HG03457 (cell line): ENCODE results near the gene MRPL19.
A peak's percentile ranks its signal among the peaks of the same experiment; 100 is the strongest.
"Not testable (repeated sequence)": the region's sequence is repeated elsewhere in the genome, so short reads cannot be mapped to it uniquely, and the experiment has no call there.

ENCODE experiments used
- ATAC-seq: cut with Tn5 transposase; IDR thresholded peaks from one replicate; pipeline ENCODE4 v1.9.1; 2021; ENCODE audit warnings: moderate number of reproducible peaks; ENCODE audit not compliant: unreplicated experiment

The MRPL19 gene

GRCh38 chr2:75657798-75658197 is 11.2 kb downstream of the MRPL19 start:
- no peak for ATAC-seq

GRCh38 chr2:75666911-75667310 is 20.3 kb downstream of the MRPL19 start:
- ATAC-seq = no peak

GRCh38 chr2:75667884-75668283 is 21.3 kb downstream of the MRPL19 start:
- no peak for ATAC-seq

GRCh38 chr2:75675423-75675822 is 28.8 kb downstream of the MRPL19 start:
- not testable (repeated sequence) for ATAC-seq

GRCh38 chr2:75675908-75676307 is 29.3 kb downstream of the MRPL19 start:
- no peak for ATAC-seq

GRCh38 chr2:75676464-75676863 is 29.9 kb downstream of the MRPL19 start:
- no peak for ATAC-seq

GRCh38 chr2:75679556-75679955 is 33.0 kb downstream of the MRPL19 start:
- no peak for ATAC-seq

- no peak for ATAC-seq
Measured at GRCh38 chr2:75680402-75680801, 33.8 kb downstream of the MRPL19 start.

- ATAC-seq = not testable (repeated sequence)
Measured at GRCh38 chr2:75683430-75683829, 36.8 kb downstream of the MRPL19 start.

GRCh38 chr2:75688196-75688595 is 41.6 kb downstream of the MRPL19 start:
- ATAC-seq = no peak

- no peak for ATAC-seq
Measured at GRCh38 chr2:75698918-75699317, 52.3 kb downstream of the MRPL19 start.

GRCh38 chr2:75702593-75702992 is 56.0 kb downstream of the MRPL19 start:
- no peak for ATAC-seq

GRCh38 chr2:75703589-75704287 is 57.2 kb downstream of the MRPL19 start:
- ATAC-seq = no peak

- ATAC-seq = no peak
Measured at GRCh38 chr2:75705921-75706320, 59.3 kb downstream of the MRPL19 start.

- ATAC-seq = no peak
Measured at GRCh38 chr2:75707901-75708300, 61.3 kb downstream of the MRPL19 start.

GRCh38 chr2:75709297-75709696 is 62.7 kb downstream of the MRPL19 start:
- ATAC-seq = no peak

- ATAC-seq = peak; percentile 21
Measured at GRCh38 chr2:75710220-75710576, 63.6 kb downstream of the MRPL19 start.

GRCh38 chr2:75710577-75711253 is 64.1 kb downstream of the MRPL19 start, which contains the start of gene GCFC2:
Gene GCFC2 (minus strand): TSS chr2:75710915. CDS start chr2:75710855, 60 bp downstream.
- peak; percentile 94 for ATAC-seq

- ATAC-seq = not testable (repeated sequence)
Measured at GRCh38 chr2:75711590-75711989, 65.0 kb downstream of the MRPL19 start.

- ATAC-seq = no peak
Measured at GRCh38 chr2:75716406-75716805, 69.8 kb downstream of the MRPL19 start.

- ATAC-seq = no peak
Measured at GRCh38 chr2:75719616-75720015, 73.0 kb downstream of the MRPL19 start.

GRCh38 chr2:75720525-75720924 is 73.9 kb downstream of the MRPL19 start:
- no peak for ATAC-seq
